HCT116 (cell line): Measurements from ENCODE around the gene HSPA12A. TPM values are rescaled to one million over a fixed set of nuclear protein-coding genes. Genes with fewer than 3 reads are reported as not detected.

Experiments
- ATAC-seq: fragments of 200-7000 bp; cut with Tn5 transposase; 2 replicates; pipeline ENCODE4 v1.9.1; 2020; ENCODE audit warnings: mild to moderate bottlenecking, moderate library complexity
- BruUV-seq: library from RNA; stranded (reverse); fragments of 400-500 nt; replicated peaks from 2 replicates; lab custom pipeline; 2021; lab: Mats Ljungman, UMichigan
- CTCF ChIA-PET: fragments of 300-600 bp; sonication (Branson Sonifier 250); formaldehyde crosslinking; loops from one replicate; lab custom pipeline; 2021; ENCODE audit warnings: antibody characterized with exemption; lab: Charles Lee
- POLR2A ChIA-PET: fragments of 300-600, 350-600 bp; sonication (Branson Sonifier 250); formaldehyde crosslinking; loops from one replicate; lab custom pipeline; 2021; ENCODE audit warnings: antibody characterized with exemption; lab: Charles Lee
- RAD21 ChIA-PET, 2 experiments: fragments of 300-600 bp; sonication (Branson Sonifier 250); formaldehyde crosslinking; loops; one replicate each; lab custom pipeline; 2023; ENCODE audit warnings: low total read pairs in 2 of 2; ENCODE audit not compliant: uncharacterized antibody in 2 of 2, unreplicated experiment in 2 of 2, low non-redundant PET in 1 of 2; lab: Charles Lee
- DNase-seq: peaks from one replicate; pipeline ENCODE4 v3.0.0-alpha.2; 2010; ENCODE audit warnings: low read depth, low spot score
- H2AFZ ChIP-seq: fragments of 200-600 bp; shearing (Covaris generic), sonication (generic); 2 replicates; pipeline ENCODE4 v1.6.1; 2017; ENCODE audit warnings: low read depth, mixed run types, mixed read lengths, antibody characterized with exemption, low read length; ENCODE audit not compliant: poor library complexity, severe bottlenecking
- H3K27ac ChIP-seq: 2 replicates; pipeline ENCODE4 v1.5.1; 2012; ENCODE audit warnings: low read depth, low read length
- H3K27me3 ChIP-seq: fragments of 200-600 bp; sonication (generic); 2 replicates; pipeline ENCODE4 v1.6.1; 2016; ENCODE audit warnings: mixed run types, low read length, mixed read lengths; ENCODE audit not compliant: insufficient read depth
- H3K36me3 ChIP-seq, 2 experiments: fragments of 200-500 bp in 1 of 2; fragments of 200-600 bp in 1 of 2; sonication (Bioruptor generic) in 1 of 2; sonication (generic) in 1 of 2; 2 replicates each; pipeline versions ENCODE4 v1.5.1 to v1.6.1; 2014 to 2016; ENCODE audit warnings: low read length in 2 of 2, inconsistent platforms in 1 of 2, mixed read lengths in 1 of 2, mixed run types in 1 of 2; ENCODE audit not compliant: insufficient read depth in 2 of 2, control insufficient read depth in 1 of 2
- H3K4me1 ChIP-seq, 2 experiments: fragments of 200-600 bp in 1 of 2; sonication (generic) in 1 of 2; 2 replicates each; pipeline versions ENCODE4 v1.5.1 to v1.6.1; 2012 to 2017; ENCODE audit warnings: low read length in 2 of 2, inconsistent platforms in 1 of 2, mild to moderate bottlenecking in 1 of 2, mixed read lengths in 1 of 2, mixed run types in 1 of 2, moderate library complexity in 1 of 2; ENCODE audit not compliant: insufficient read depth in 2 of 2, control insufficient read depth in 1 of 2
- H3K4me2 ChIP-seq: fragments of 200-600 bp; sonication (generic); 2 replicates; pipeline ENCODE4 v1.6.1; 2017; ENCODE audit warnings: mixed run types, low read length, mixed read lengths
- H3K4me3 ChIP-seq, 2 experiments: fragments of 200-600 bp in 1 of 2; sonication (generic) in 1 of 2; replicated peaks in 1 of 2; 2 replicates each; pipeline ENCODE4 v1.5.1; 2011 to 2016; ENCODE audit warnings: low read length in 2 of 2, control low read depth in 1 of 2, low read depth in 1 of 2, mild to moderate bottlenecking in 1 of 2, mixed read lengths in 1 of 2, mixed run types in 1 of 2
- H3K79me2 ChIP-seq: fragments of 200-600 bp; sonication (generic); 2 replicates; pipeline ENCODE4 v1.6.1; 2017; ENCODE audit warnings: mild to moderate bottlenecking, mixed run types, low read length, moderate library complexity, mixed read lengths; ENCODE audit not compliant: insufficient read depth
- H3K9ac ChIP-seq: fragments of 200-600 bp; sonication (generic); 2 replicates; pipeline ENCODE4 v1.6.1; 2016; ENCODE audit warnings: low read length, mixed read lengths
- H3K9me2 ChIP-seq: fragments of 200-600 bp; sonication (generic), shearing (Covaris generic); 2 replicates; pipeline ENCODE4 v1.6.1; 2017; ENCODE audit warnings: mixed run types, mild to moderate bottlenecking, moderate library complexity; ENCODE audit not compliant: insufficient read depth
- H3K9me3 ChIP-seq, 2 experiments: fragments of 200-500 bp in 1 of 2; fragments of 200-600 bp in 1 of 2; sonication (Bioruptor generic) in 1 of 2; sonication (generic) in 1 of 2; 2 replicates each; pipeline ENCODE4 v1.6.1; 2014 to 2017; ENCODE audit warnings: low read length in 2 of 2, mixed read lengths in 2 of 2, inconsistent platforms in 1 of 2, low read depth in 1 of 2, mild to moderate bottlenecking in 1 of 2, mixed run types in 1 of 2, moderate library complexity in 1 of 2; ENCODE audit not compliant: control insufficient read depth in 1 of 2, insufficient read depth in 1 of 2
- H4K20me1 ChIP-seq: fragments of 200-600 bp; sonication (generic), shearing (Covaris generic); 2 replicates; pipeline ENCODE4 v1.6.1; 2017; ENCODE audit warnings: mixed run types, mild to moderate bottlenecking, moderate library complexity; ENCODE audit not compliant: insufficient read depth
- ATF3 ChIP-seq: IDR thresholded peaks from 2 replicates; pipeline ENCODE4 v1.6.1; 2012
- CBX3 ChIP-seq: IDR thresholded peaks from 2 replicates; pipeline ENCODE4 v1.6.1; 2012; ENCODE audit warnings: low read depth
- CTCF ChIP-seq, 3 experiments: fragments of 200-600 bp in 1 of 3; sonication (generic) in 1 of 3; IDR thresholded peaks in 2 of 3; conservative IDR thresholded peaks in 1 of 3; 2 replicates each; pipeline ENCODE4 v1.5.1; 2012 to 2017; ENCODE audit warnings: low read depth in 2 of 3, low read length in 2 of 3, antibody characterized with exemption in 1 of 3, borderline replicate concordance in 1 of 3, control low read depth in 1 of 3, mild to moderate bottlenecking in 1 of 3, mixed read lengths in 1 of 3, mixed run types in 1 of 3, moderate library complexity in 1 of 3; ENCODE audit not compliant: insufficient read depth in 1 of 3
- ELF1 ChIP-seq: IDR thresholded peaks from 2 replicates; pipeline ENCODE4 v1.6.1; 2012; ENCODE audit warnings: low read depth, borderline replicate concordance
- FOSL1 ChIP-seq: IDR thresholded peaks from 2 replicates; pipeline ENCODE4 v1.6.1; 2012; ENCODE audit warnings: low read depth
- JUND ChIP-seq: IDR thresholded peaks from 2 replicates; pipeline ENCODE4 v1.6.1; 2012
- MAX ChIP-seq: IDR thresholded peaks from 2 replicates; pipeline ENCODE4 v1.6.1; 2012
- POLR2A ChIP-seq: IDR thresholded peaks from 2 replicates; pipeline ENCODE4 v1.7.0; 2011; ENCODE audit warnings: borderline replicate concordance; ENCODE audit not compliant: insufficient read depth, insufficient read length; ENCODE audit errors: extremely low read depth
- POLR2AphosphoS5 ChIP-seq: IDR thresholded peaks from 2 replicates; pipeline ENCODE4 v1.6.1; 2011; ENCODE audit warnings: mild to moderate bottlenecking, low read depth, low read length, moderate library complexity
- RAD21 ChIP-seq: IDR thresholded peaks from 2 replicates; pipeline ENCODE4 v1.6.1; 2012; ENCODE audit warnings: low read depth, mild to moderate bottlenecking
- SIN3A ChIP-seq: IDR thresholded peaks from 2 replicates; pipeline ENCODE4 v1.6.1; 2012; ENCODE audit warnings: low read depth
- SRF ChIP-seq: IDR thresholded peaks from 2 replicates; pipeline ENCODE4 v1.6.1; 2012; ENCODE audit warnings: low read depth
- TCF7L2 ChIP-seq: IDR thresholded peaks from 2 replicates; pipeline ENCODE4 v1.7.0; 2011; ENCODE audit warnings: borderline replicate concordance, inconsistent platforms; ENCODE audit not compliant: insufficient read depth, insufficient read length; ENCODE audit errors: extremely low read depth
- ZBTB33 ChIP-seq: IDR thresholded peaks from 2 replicates; pipeline ENCODE4 v1.6.1; 2011; ENCODE audit warnings: mild to moderate bottlenecking, low read length, moderate library complexity; ENCODE audit not compliant: insufficient replicate concordance; ENCODE audit errors: extremely low read depth
- ZFX ChIP-seq: fragments of 450-650 bp; IDR thresholded peaks from 2 replicates; pipeline ENCODE4 v1.6.1; 2017
- ZNF274 ChIP-seq: fragments of 200-500 bp; sonication (Bioruptor generic); IDR thresholded peaks from 2 replicates; pipeline ENCODE4 v1.6.1; 2014; ENCODE audit warnings: mild to moderate bottlenecking, low read depth, low read length, inconsistent platforms
- intact Hi-C: fragments of 100-400 bp; cut with micrococcal nuclease; formaldehyde crosslinking; loops from 2 replicates; pipeline ENCODE4 v1.10.0; 2022
- total RNA-seq: library from RNA; stranded (reverse); gene quantifications from one replicate; pipeline ENCODE4 v1.2.1, GENCODE V29; 2021; ENCODE audit not compliant: unreplicated experiment
- TF ChIP-seq, protein P1 (sequence below): IDR thresholded peaks from 2 replicates; pipeline ENCODE4 v1.6.1; 2012; ENCODE audit warnings: low read depth

Gene HSPA12A
- total RNA-seq, 1 experiment from 2014 or later: 19.8 TPM

GRCh38 chr10:116697816-116698215 lies 44.5 kb downstream of the HSPA12A start:
- no peak overlapping the region for H3K9ac ChIP-seq
- TF ChIP-seq ZFX (no peak), ZNF274 (no peak), FOSL1 (no peak), CTCF (IDR thresholded peaks at IDR 0.05 in 2 of 3, conservative IDR thresholded peaks at IDR 0.05 in 1 of 3; ENCODE audit: borderline replicate concordance in 1 of 3, insufficient read depth in 1 of 3, low read depth in 2 of 3, low read length in 2 of 3) (no peak), JUND (no peak), POLR2A (no peak), SIN3A (no peak), TCF7L2 (no peak), SRF (no peak), CBX3 (no peak), MAX (no peak), ATF3 (no peak), POLR2AphosphoS5 (no peak), RAD21 (no peak), ELF1 (no peak), ZBTB33 (no peak)
- TF ChIP-seq, protein P1, sequence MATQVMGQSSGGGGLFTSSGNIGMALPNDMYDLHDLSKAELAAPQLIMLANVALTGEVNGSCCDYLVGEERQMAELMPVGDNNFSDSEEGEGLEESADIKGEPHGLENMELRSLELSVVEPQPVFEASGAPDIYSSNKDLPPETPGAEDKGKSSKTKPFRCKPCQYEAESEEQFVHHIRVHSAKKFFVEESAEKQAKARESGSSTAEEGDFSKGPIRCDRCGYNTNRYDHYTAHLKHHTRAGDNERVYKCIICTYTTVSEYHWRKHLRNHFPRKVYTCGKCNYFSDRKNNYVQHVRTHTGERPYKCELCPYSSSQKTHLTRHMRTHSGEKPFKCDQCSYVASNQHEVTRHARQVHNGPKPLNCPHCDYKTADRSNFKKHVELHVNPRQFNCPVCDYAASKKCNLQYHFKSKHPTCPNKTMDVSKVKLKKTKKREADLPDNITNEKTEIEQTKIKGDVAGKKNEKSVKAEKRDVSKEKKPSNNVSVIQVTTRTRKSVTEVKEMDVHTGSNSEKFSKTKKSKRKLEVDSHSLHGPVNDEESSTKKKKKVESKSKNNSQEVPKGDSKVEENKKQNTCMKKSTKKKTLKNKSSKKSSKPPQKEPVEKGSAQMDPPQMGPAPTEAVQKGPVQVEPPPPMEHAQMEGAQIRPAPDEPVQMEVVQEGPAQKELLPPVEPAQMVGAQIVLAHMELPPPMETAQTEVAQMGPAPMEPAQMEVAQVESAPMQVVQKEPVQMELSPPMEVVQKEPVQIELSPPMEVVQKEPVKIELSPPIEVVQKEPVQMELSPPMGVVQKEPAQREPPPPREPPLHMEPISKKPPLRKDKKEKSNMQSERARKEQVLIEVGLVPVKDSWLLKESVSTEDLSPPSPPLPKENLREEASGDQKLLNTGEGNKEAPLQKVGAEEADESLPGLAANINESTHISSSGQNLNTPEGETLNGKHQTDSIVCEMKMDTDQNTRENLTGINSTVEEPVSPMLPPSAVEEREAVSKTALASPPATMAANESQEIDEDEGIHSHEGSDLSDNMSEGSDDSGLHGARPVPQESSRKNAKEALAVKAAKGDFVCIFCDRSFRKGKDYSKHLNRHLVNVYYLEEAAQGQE: no peak
- DNase-seq: no peak
- H3K27ac ChIP-seq: no peak overlapping the region
- H3K9me2 ChIP-seq: no peaks in the 10 kb centered on the region
- H2AFZ ChIP-seq: no peak overlapping the region
- no peaks in the 10 kb centered on the region for H4K20me1 ChIP-seq
- no peak overlapping the region for H3K4me2 ChIP-seq
- CTCF ChIA-PET: no interaction called here
- ATAC-seq: no peak
- no peaks in the 10 kb centered on the region for H3K79me2 ChIP-seq
- no TSS peak for BruUV-seq
- no peaks in the 10 kb centered on the region for H3K27me3 ChIP-seq
- H3K4me1 ChIP-seq: peaks cover 0 to 12% of the 10 kb centered on the region in 2 experiments; a peak in 2 of 4 replicates
- RAD21 ChIA-PET: no interaction called here
- H3K36me3 ChIP-seq: no peaks in the 10 kb centered on the region
- no peaks in the 10 kb centered on the region for H3K9me3 ChIP-seq
- no peak overlapping the region for H3K4me3 ChIP-seq
- POLR2A ChIA-PET: no interaction called here
- intact Hi-C loops: no loop called here
